ENCODE measurements around the gene LRR1.
A peak's percentile ranks its signal among the peaks of the same experiment; 100 is the strongest.

LRR1 gene

GRCh38 chr14:49622022-49622607, 23.4 kb downstream of the LRR1 start:
- peaks cover 99% of the 10 kb centered on the region for H3K79me2 ChIP-seq (ENCODE audit: low read length)
- no peaks in the 10 kb centered on the region for H3K27me3 ChIP-seq (ENCODE audit: low read depth, low read length)
- peak overlapping the region; percentile 96 for H3K4me2 ChIP-seq (ENCODE audit: low read length)
- H3K4me3 ChIP-seq (ENCODE audit: low read length), result peak overlapping the region; percentile 88
- H3K36me3 ChIP-seq (replicated peaks; ENCODE audit: low read depth, low read length), result peaks cover 58% of the 10 kb centered on the region
- TF ChIP-seq CTCF (IDR thresholded peaks at IDR 0.05; ENCODE audit: low read depth, low read length) (no peak), EZH2phosphoT487 (IDR thresholded peaks at IDR 0.05; ENCODE audit: low read depth) (no peak)
- H3K4me1 ChIP-seq (ENCODE audit: low read length), result peaks cover 33% of the 10 kb centered on the region
- H2AFZ ChIP-seq (ENCODE audit: low read depth, low read length), result no peak overlapping the region
- 0 out of 2 replicates have a peak overlapping the region, but pooled peaks have one; percentile 0 for H3K27ac ChIP-seq (ENCODE audit: low read length)
- no peaks in the 10 kb centered on the region for H3K9me3 ChIP-seq (ENCODE audit: insufficient read depth, low read length)
- peak overlapping the region; percentile 94 for H3K9ac ChIP-seq (ENCODE audit: low read length)
- peaks cover 44% of the 10 kb centered on the region for H4K20me1 ChIP-seq (ENCODE audit: insufficient read depth, low read length)

GRCh38 chr14:49623387-49623786, 24.6 kb downstream of the LRR1 start:
- Histone ChIP-seq H3K36me3 (replicated peaks; ENCODE audit: low read depth, low read length) (peaks cover 50% of the 10 kb centered on the region), H3K4me2 (ENCODE audit: low read length) (peak overlapping the region; percentile 96), H3K27ac (ENCODE audit: low read length) (peak overlapping the region; percentile 3; the same call in 1 of the 2 replicates), H3K27me3 (ENCODE audit: low read depth, low read length) (no peaks in the 10 kb centered on the region), H3K4me1 (ENCODE audit: low read length) (peaks cover 30% of the 10 kb centered on the region), H3K9ac (ENCODE audit: low read length) (peak overlapping the region; percentile 94), H3K9me3 (ENCODE audit: insufficient read depth, low read length) (no peaks in the 10 kb centered on the region), H4K20me1 (ENCODE audit: insufficient read depth, low read length) (peaks cover 33% of the 10 kb centered on the region), H2AFZ (ENCODE audit: low read depth, low read length) (no peak overlapping the region), H3K79me2 (ENCODE audit: low read length) (peaks cover 98% of the 10 kb centered on the region), H3K4me3 (ENCODE audit: low read length) (peak overlapping the region; percentile 88)
- TF ChIP-seq CTCF (IDR thresholded peaks at IDR 0.05; ENCODE audit: low read depth, low read length) (no peak), EZH2phosphoT487 (IDR thresholded peaks at IDR 0.05; ENCODE audit: low read depth) (no peak)

GRCh38 chr14:49623941-49624839, 25.4 kb downstream of the LRR1 start:
- H3K9me3 ChIP-seq (ENCODE audit: insufficient read depth, low read length), result no peaks in the 10 kb centered on the region
- H3K79me2 ChIP-seq (ENCODE audit: low read length), result peaks cover 98% of the 10 kb centered on the region
- H3K27ac ChIP-seq (ENCODE audit: low read length), result peak overlapping the region; percentile 24
- peak overlapping the region; percentile 96 for H3K4me2 ChIP-seq (ENCODE audit: low read length)
- peak overlapping the region; percentile 94; the same call in 1 of the 2 replicates for H3K9ac ChIP-seq (ENCODE audit: low read length)
- H3K36me3 ChIP-seq (replicated peaks; ENCODE audit: low read depth, low read length), result peaks cover 48% of the 10 kb centered on the region
- peaks cover 26% of the 10 kb centered on the region for H3K4me1 ChIP-seq (ENCODE audit: low read length)
- H4K20me1 ChIP-seq (ENCODE audit: insufficient read depth, low read length), result peaks cover 29% of the 10 kb centered on the region
- H3K27me3 ChIP-seq (ENCODE audit: low read depth, low read length), result no peaks in the 10 kb centered on the region
- TF ChIP-seq CTCF (IDR thresholded peaks at IDR 0.05; ENCODE audit: low read depth, low read length), result no peak
- no peak for TF ChIP-seq EZH2phosphoT487 (IDR thresholded peaks at IDR 0.05; ENCODE audit: low read depth)
- H2AFZ ChIP-seq (ENCODE audit: low read depth, low read length), result no peak overlapping the region
- H3K4me3 ChIP-seq (ENCODE audit: low read length), result peak overlapping the region; percentile 88
